ENCODE results near the gene PFAS.
A peak's percentile ranks its signal among the peaks of the same experiment; 100 is the strongest.

The PFAS gene

GRCh38 chr17:8273884-8274444 lies 24.9 kb downstream of the PFAS start:
- no peak for DNase-seq

DNA sequence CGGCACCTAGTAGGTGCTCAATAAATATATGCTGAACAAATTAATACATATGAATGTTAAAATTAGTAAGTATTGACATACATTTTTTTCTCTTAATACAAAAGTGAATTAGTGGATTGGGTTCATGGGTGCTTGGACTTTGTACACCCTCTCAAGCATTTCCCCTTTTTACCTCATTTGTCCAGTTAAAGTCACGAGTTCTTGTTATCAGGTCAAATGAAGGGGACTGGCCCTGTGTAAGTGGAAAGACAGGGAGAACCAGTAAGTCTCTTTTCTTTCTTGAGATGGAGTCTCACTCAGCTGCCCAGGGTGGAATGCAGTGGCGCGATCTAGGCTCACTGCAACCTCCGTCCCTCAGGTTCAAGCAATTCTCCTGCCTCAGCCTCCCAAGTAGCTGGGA lies 25.7 kb downstream of the PFAS start:
- no peak for DNase-seq

DNA sequence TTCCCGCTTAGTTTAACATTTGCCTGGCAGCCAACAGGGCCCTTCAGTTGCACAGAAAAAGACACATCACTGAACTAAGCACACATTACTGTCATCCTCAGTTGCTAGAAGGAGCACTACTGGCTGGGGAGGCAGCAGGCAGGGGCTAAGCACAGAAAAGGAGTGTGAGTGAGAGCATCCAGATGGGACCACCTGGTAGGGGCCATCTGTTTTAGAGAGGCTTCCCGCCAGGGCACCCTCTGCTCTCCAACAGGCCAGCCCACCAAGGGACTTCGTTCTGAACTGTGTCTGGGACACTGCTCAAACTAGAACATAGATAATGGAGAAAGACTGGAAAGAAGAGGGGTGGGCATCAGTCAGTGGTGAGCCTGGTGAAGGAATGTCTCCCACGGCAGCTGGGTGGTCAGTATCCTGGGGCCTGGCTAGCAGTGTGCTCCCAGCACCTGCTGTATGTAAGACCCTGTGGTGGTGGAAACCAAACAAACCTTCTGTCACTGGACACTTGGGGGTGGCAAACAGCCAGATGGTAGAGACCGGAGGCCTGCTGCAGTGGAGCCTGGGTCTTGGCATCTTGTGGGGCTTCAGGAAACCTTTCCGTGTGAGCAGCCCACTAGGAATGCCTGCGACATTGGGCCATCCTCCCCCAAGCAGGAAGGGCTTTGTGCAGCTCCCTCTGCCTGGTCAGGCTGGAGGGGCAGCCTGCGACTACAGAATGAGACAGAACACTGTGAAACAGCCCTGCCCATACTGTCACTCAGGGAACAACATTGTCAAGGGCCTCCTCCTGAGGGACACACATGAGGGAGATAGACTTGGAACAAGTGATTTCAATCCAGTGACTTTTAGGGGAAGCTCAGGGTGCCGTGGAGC lies 26.6 kb downstream of the PFAS start:
- DNase-seq = no peak

GRCh38 chr17:8277317-8277716 lies 28.2 kb downstream of the PFAS start:
- no peak for DNase-seq

DNA sequence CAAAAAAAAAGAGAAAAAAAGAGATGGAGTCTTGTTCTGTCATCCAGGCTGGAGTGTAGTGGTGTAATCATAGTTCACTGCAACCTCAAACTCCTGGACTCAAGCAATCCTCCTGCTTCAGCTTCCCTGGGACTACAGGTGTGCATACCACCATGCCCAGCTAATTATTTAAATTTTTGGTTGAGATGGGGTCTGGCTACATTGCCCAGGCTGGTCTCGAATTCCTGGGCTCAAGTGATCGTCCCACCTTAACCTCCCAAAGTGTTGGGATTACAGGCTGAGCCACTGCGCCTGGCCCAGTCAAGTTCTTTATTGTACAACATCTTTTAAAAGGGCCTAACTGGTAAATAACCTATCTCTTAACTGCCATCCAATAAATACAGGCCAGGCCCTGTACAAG lies 33.3 kb downstream of the PFAS start:
- DNase-seq = no peak

DNA sequence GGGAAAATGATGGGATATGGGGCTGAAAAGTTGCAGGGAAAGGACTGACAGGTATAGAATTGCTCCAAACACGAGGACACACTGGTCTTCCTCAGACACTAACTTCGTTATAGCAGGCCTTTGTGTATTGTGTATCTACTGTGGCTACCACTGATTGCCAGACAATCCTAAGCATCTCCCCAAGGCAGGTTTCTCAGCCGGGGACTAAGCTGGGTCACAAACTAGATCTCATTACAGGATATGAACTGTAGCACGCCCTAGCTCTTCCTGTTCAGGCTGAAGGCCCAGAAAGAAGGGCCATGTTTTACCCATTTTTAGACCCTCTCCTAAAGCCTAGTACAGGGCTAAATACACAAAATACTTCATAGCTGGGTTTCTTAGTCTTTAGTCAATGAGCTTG lies 34.3 kb downstream of the PFAS start:
- DNase-seq = no peak

- DNase-seq = no peak
Observed at GRCh38 chr17:8284126-8284525, 35.0 kb downstream of the PFAS start.

GRCh38 chr17:8285270-8286181 lies 36.4 kb downstream of the PFAS start:
- DNase-seq = no peak

DNA sequence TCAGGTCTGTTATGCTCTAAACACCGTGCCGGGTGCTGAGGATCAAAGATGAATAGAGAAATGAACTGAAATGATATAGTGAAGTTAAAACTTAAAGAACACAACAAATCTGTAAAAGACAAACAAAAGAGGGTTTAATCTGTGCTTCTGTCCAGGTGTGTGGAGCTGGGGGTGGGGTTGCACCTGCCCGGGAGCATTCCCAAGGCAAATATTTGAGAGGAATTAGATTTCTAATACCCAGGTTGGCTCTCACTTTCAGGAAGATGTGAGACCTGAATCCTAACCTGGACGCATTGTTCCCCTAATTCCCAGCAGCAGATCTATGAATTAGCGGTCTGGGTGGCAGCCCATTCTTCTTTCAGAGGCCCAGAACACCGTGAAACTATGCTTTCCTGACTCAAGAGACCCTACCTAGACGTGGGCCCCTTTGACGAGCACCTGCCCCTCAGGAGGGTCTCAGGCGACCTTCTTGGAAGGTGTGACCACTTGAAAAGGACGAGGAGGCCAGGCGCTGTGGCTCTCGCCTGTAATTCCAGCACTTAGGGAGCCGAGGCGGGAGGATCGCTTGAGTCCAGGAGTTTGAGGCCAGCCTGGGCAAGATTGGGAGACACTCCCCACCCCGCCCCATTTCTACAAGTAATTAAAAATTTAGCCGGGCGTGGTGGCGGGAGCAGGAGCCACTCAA lies 38.7 kb downstream of the PFAS start:
- no peak for DNase-seq

DNA sequence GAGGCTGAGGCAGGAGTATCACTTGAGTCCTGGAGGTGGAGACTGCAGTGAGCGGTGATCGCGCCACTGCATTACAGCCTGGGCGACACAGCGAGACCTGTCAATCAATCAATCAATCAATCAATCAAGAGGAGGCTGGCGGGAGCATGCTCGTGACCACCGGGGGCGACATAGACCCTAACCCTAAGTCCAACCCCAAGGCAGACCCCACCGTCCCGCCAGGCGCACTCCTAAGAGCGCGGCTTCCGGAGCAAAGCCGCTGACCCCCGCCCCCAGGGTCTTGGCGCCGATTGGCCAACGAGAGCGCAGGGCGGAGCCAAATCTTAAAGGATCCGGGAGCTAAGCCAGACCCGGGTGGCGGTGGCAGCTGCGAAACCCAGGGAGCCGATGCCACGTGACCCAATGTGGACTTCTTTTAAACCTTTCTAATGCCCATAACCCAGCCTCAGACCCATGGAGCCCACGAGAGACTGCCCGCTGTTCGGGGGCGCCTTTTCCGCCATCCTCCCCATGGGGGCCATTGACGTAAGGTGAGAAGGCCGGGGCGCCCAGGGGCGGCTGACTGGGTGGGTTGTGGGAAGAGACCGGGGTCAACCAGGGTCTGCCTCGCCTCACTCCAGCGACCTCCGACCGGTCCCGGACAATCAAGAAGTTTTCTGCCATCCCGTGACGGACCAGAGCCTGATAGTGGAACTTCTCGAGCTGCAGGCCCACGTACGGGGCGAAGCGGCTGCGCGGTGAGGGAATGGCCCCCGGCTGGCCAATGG lies 39.4 kb downstream of the PFAS start, which contains the start of gene RANGRF:
TSS of gene RANGRF (plus strand) at position 335 of the 767 bp plus-strand sequence. CDS start at position 454, 119 bp downstream.
- peak; percentile 62 to 84 for DNase-seq

GRCh38 chr17:8289103-8289397 lies 40.0 kb downstream of the PFAS start:
- no peak for DNase-seq

DNA sequence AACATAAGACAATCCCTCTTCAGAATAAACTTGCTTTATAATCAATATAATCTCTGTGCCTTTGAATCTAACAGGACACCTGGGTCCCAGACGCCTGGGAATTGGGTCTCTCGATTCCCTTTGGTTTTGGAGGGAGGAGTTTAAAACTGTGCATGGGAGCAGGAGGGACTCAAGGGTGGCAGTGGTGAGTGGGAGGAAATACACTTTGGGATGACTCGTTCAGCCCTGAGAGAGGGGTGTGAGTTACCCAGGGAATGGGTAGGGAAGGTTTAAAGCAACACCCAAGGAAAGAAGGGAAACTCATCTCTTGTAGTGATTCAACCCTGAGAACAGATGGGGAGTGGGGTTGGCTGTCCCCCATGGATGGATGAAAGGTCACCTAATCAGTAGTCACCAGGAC lies 41.0 kb downstream of the PFAS start:
- DNase-seq = no peak

- no peak for DNase-seq
Observed at GRCh38 chr17:8292639-8293395, 43.7 kb downstream of the PFAS start.

- DNase-seq = no peak
Observed at GRCh38 chr17:8294361-8294760, 45.3 kb downstream of the PFAS start.

- DNase-seq = no peak
Observed at GRCh38 chr17:8294814-8295316, 45.8 kb downstream of the PFAS start.

- DNase-seq = no peak
Observed at GRCh38 chr17:8300226-8300625, 51.1 kb downstream of the PFAS start.

GRCh38 chr17:8300627-8301242 lies 51.6 kb downstream of the PFAS start:
- peak in 1 of 2 experiments; percentile 56 for DNase-seq

GRCh38 chr17:8310601-8311123 lies 61.6 kb downstream of the PFAS start:
- DNase-seq = no peak

GRCh38 chr17:8311131-8311790 lies 62.2 kb downstream of the PFAS start:
- DNase-seq = no peak

GRCh38 chr17:8312251-8312650 lies 63.2 kb downstream of the PFAS start:
- DNase-seq = no peak
